ENCODE measurements around the gene REXO1.

The REXO1 gene

GRCh38 chr19:1860042-1860775, 11.9 kb upstream of the REXO1 start:
- peak; percentile 58 to 67 for DNase-seq

GRCh38 chr19:1859331-1859781, 11.1 kb upstream of the REXO1 start:
- DNase-seq: no peak

GRCh38 chr19:1858412-1859081, 10.3 kb upstream of the REXO1 start:
- DNase-seq: no peak

- no peak for DNase-seq
Measured at GRCh38 chr19:1857648-1858326, 9.5 kb upstream of the REXO1 start.

GRCh38 chr19:1856698-1857603, 8.7 kb upstream of the REXO1 start:
- DNase-seq: peak; percentile 76 to 84

GRCh38 chr19:1856345-1856697, 8.0 kb upstream of the REXO1 start:
- DNase-seq: no peak

- no peak for DNase-seq
Measured at GRCh38 chr19:1855828-1856255, 7.6 kb upstream of the REXO1 start.

- peak; percentile 87 to 94 for DNase-seq
Measured at GRCh38 chr19:1855040-1855827, 7.0 kb upstream of the REXO1 start.

GRCh38 chr19:1854542-1855039, 6.3 kb upstream of the REXO1 start:
- DNase-seq: peak in 1 of 2 donors; percentile 17

GRCh38 chr19:1854039-1854541, 5.8 kb upstream of the REXO1 start:
- DNase-seq: no peak

GRCh38 chr19:1853295-1854038, 5.2 kb upstream of the REXO1 start:
- peak; percentile 74 to 91 for DNase-seq

GRCh38 chr19:1852581-1853128, 4.4 kb upstream of the REXO1 start:
- DNase-seq: no peak

GRCh38 chr19:1851654-1852580, 3.6 kb upstream of the REXO1 start:
- no peak for DNase-seq

GRCh38 chr19:1850809-1851653, 2.7 kb upstream of the REXO1 start:
- DNase-seq: no peak

GRCh38 chr19:1849886-1850398, 1.7 kb upstream of the REXO1 start:
- DNase-seq: no peak

- DNase-seq: no peak
Measured at GRCh38 chr19:1849132-1849474, 820 bp upstream of the REXO1 start.

- DNase-seq: peak; percentile 43 to 48
Measured at GRCh38 chr19:1847684-1848398, 442 bp downstream of the REXO1 start.

- no peak for DNase-seq
Measured at GRCh38 chr19:1847348-1847683, 967 bp downstream of the REXO1 start.

All from inflammatory macrophage treated with lipopolysaccharide for 1 hour (primary cell).